Osteocyte (in vitro differentiated cells): ENCODE data around the gene PNPLA2. TPM values are rescaled to one million over a fixed set of nuclear protein-coding genes. Genes with fewer than 3 reads are reported as not detected.

Experiments used
- DNase-seq: peaks from one replicate; pipeline ENCODE4 v3.0.0; 2021; ENCODE audit warnings: mixed read lengths; ENCODE audit not compliant: unreplicated experiment; ENCODE audit errors: extremely low spot score
- H3K27ac Mint-ChIP-seq: one replicate; pipeline ENCODE4 v1.8.0; 2021; ENCODE audit warnings: mild to moderate bottlenecking, mixed read lengths; ENCODE audit not compliant: unreplicated experiment
- H3K27me3 Mint-ChIP-seq: one replicate; pipeline ENCODE4 v1.8.0; 2021; ENCODE audit warnings: mixed read lengths; ENCODE audit not compliant: unreplicated experiment
- H3K36me3 Mint-ChIP-seq: one replicate; pipeline ENCODE4 v1.8.0; 2021; ENCODE audit warnings: mixed read lengths; ENCODE audit not compliant: unreplicated experiment
- H3K4me1 Mint-ChIP-seq: one replicate; pipeline ENCODE4 v1.8.0; 2021; ENCODE audit warnings: mixed read lengths; ENCODE audit not compliant: unreplicated experiment
- H3K4me3 Mint-ChIP-seq: one replicate; pipeline ENCODE4 v1.8.0; 2021; ENCODE audit warnings: mild to moderate bottlenecking, moderate library complexity, mixed read lengths; ENCODE audit not compliant: unreplicated experiment
- H3K9me3 Mint-ChIP-seq: one replicate; pipeline ENCODE4 v1.8.0; 2021; ENCODE audit warnings: mixed read lengths; ENCODE audit not compliant: unreplicated experiment
- CTCF ChIP-seq: fragments of 200-600 bp; sonication (generic); IDR thresholded peaks from 2 replicates; pipeline ENCODE4 v1.5.0; 2021; ENCODE audit warnings: antibody characterized with exemption, mild to moderate bottlenecking, moderate library complexity
- total RNA-seq: library from RNA; stranded (reverse); gene quantifications from 2 replicates; pipeline ENCODE4 v1.2.1, GENCODE V29; 2021

The PNPLA2 gene
- total RNA-seq, 1 donor from 2014 or later: 96.4 TPM

- TF ChIP-seq CTCF: no peak
- peak overlapping the region; percentile 18 for H3K4me3 Mint-ChIP-seq
- H3K9me3 Mint-ChIP-seq: no peaks in the 10 kb centered on the region
- no peaks in the 10 kb centered on the region for H3K36me3 Mint-ChIP-seq
- H3K27ac Mint-ChIP-seq: no peak overlapping the region
- peaks cover 22% of the 10 kb centered on the region for H3K4me1 Mint-ChIP-seq
- no peak for DNase-seq
- H3K27me3 Mint-ChIP-seq: no peaks in the 10 kb centered on the region
Observed at GRCh38 chr11:794766-795633, 23.7 kb upstream of the PNPLA2 start.

GRCh38 chr11:795634-796564, 22.8 kb upstream of the PNPLA2 start:
- Mint-ChIP-seq H3K36me3 (no peaks in the 10 kb centered on the region), H3K4me3 (peak overlapping the region; percentile 79), H3K27me3 (no peaks in the 10 kb centered on the region), H3K4me1 (peaks cover 19% of the 10 kb centered on the region), H3K9me3 (no peaks in the 10 kb centered on the region), H3K27ac (peak overlapping the region; percentile 89)
- DNase-seq: peak; percentile 89
- TF ChIP-seq CTCF: no peak

GRCh38 chr11:796565-797295, 22.0 kb upstream of the PNPLA2 start:
- peaks cover 19% of the 10 kb centered on the region for H3K4me1 Mint-ChIP-seq
- DNase-seq: no peak
- H3K27ac Mint-ChIP-seq: peak overlapping the region; percentile 89
- peak overlapping the region; percentile 79 for H3K4me3 Mint-ChIP-seq
- H3K36me3 Mint-ChIP-seq: no peaks in the 10 kb centered on the region
- no peaks in the 10 kb centered on the region for H3K9me3 Mint-ChIP-seq
- H3K27me3 Mint-ChIP-seq: no peaks in the 10 kb centered on the region
- TF ChIP-seq CTCF: no peak

- TF ChIP-seq CTCF: no peak
- H3K9me3 Mint-ChIP-seq: no peaks in the 10 kb centered on the region
- no peaks in the 10 kb centered on the region for H3K27me3 Mint-ChIP-seq
- H3K36me3 Mint-ChIP-seq: no peaks in the 10 kb centered on the region
- DNase-seq: peak; percentile 91
- peaks cover 19% of the 10 kb centered on the region for H3K4me1 Mint-ChIP-seq
- H3K27ac Mint-ChIP-seq: peak overlapping the region; percentile 89
- H3K4me3 Mint-ChIP-seq: peak overlapping the region; percentile 79
Observed at GRCh38 chr11:797296-798092, 21.2 kb upstream of the PNPLA2 start.
